Tibial artery (tissue), 4 donors: ENCODE measurements around the gene RNF38.
"Not testable (repeated sequence)": the region's sequence is repeated elsewhere in the genome, so short reads cannot be mapped to it uniquely, and the experiment has no call there.

Experiments
- DNase-seq, 2 donors: peaks; one replicate each; pipeline ENCODE4 v3.0.0-alpha.2; 2019
- H3K27ac ChIP-seq, 2 donors: fragments of 200-600 bp; sonication (generic) in 1 of 2; 1 replicate in 1 of 2; 2 replicates in 1 of 2; pipeline ENCODE4 v1.5.1; 2018 to 2019; ENCODE audit warnings: mild to moderate bottlenecking in 1 of 2
- H3K27me3 ChIP-seq, 2 donors: fragments of 200-600 bp; sonication (generic) in 1 of 2; one replicate each; pipeline versions ENCODE4 v1.5.1 to v1.6.0; 2016 to 2019
- H3K36me3 ChIP-seq, 3 donors: fragments of 200-600 bp; sonication (generic) in 2 of 3; one replicate each; pipeline ENCODE4 v1.5.1; 2016 to 2019; ENCODE audit warnings: mild to moderate bottlenecking in 2 of 3
- H3K4me1 ChIP-seq, 4 donors: fragments of 200-600 bp; sonication (generic) in 2 of 4; 1 replicate in 3 of 4; 2 replicates in 1 of 4; pipeline ENCODE4 v1.5.1; 2016 to 2019
- H3K4me3 ChIP-seq, 2 donors: fragments of 200-600 bp; sonication (generic) in 1 of 2; 1 replicate in 1 of 2; 2 replicates in 1 of 2; pipeline ENCODE4 v1.5.1; 2018 to 2019; ENCODE audit warnings: mild to moderate bottlenecking in 2 of 2
- H3K9me3 ChIP-seq, 3 donors: fragments of 200-600 bp; sonication (generic) in 1 of 3; one replicate each; pipeline ENCODE4 v1.5.1; 2016 to 2019
- CTCF ChIP-seq, 2 experiments: fragments of 200-600 bp in 1 of 2; fragments of 450-650 bp in 1 of 2; IDR thresholded peaks; one replicate each; pipeline ENCODE4 v1.5.1; 2017 to 2019; ENCODE audit warnings: antibody characterized with exemption in 2 of 2, mild to moderate bottlenecking in 1 of 2, moderate library complexity in 1 of 2
- intact Hi-C: fragments of 100-400 bp; cut with DNase I; formaldehyde crosslinking; loops from one replicate; pipeline ENCODE4 v1.15.0; 2023; ENCODE audit warnings: low total_unique reads

The RNF38 gene

GRCh38 chr9:36399980-36400331 is at the start of gene RNF38:
Gene RNF38 (minus strand): TSS chr9:36400269. CDS start chr9:36400108, 161 bp downstream.
- intact Hi-C loops, result loop anchor here (5.0 kb wide), 1 partner anchor 87 kb away; no protein-coding TSS in a partner anchor

GRCh38 chr9:36448555-36448954 is 48.5 kb upstream of the RNF38 start:
- H3K27me3 ChIP-seq, H3K4me3 ChIP-seq, DNase-seq, H3K27ac ChIP-seq, H3K36me3 ChIP-seq, intact Hi-C loops, H3K9me3 ChIP-seq, H3K4me1 ChIP-seq: not testable (repeated sequence)

More at GRCh38 chr9:36399980-36400331, at the start of gene RNF38:
- peaks cover 0 to 26% (median 14%) of the 10 kb centered on the region in 4 donors for H3K4me1 ChIP-seq
- no peak for DNase-seq
- H3K27ac ChIP-seq, result peak within 1 kb of the TSS; percentile 85 to 86
- H3K9me3 ChIP-seq, result no peaks in the 10 kb centered on the region
- no peaks in the 10 kb centered on the region for H3K27me3 ChIP-seq
- no peaks in the 10 kb centered on the region for H3K36me3 ChIP-seq
- H3K4me3 ChIP-seq, result peak within 1 kb of the TSS; percentile 71 to 73
- no peak for TF ChIP-seq CTCF (IDR thresholded peaks at IDR 0.05)

GRCh38 chr9:36448017-36448416 is 47.9 kb upstream of the RNF38 start:
- TF ChIP-seq CTCF (IDR thresholded peaks at IDR 0.05), result no peak
- H3K4me1 ChIP-seq, result peaks cover 0 to 9% (median 4%) of the 10 kb centered on the region in 4 donors
- H3K9me3 ChIP-seq, result no peaks in the 10 kb centered on the region
- intact Hi-C loops, result no loop called here
- no peaks in the 10 kb centered on the region for H3K27me3 ChIP-seq
- H3K4me3 ChIP-seq, result no peak overlapping the region
- peaks cover 0 to 7% (median 0%) of the 10 kb centered on the region in 3 donors for H3K36me3 ChIP-seq
- no peak for DNase-seq
- no peak overlapping the region for H3K27ac ChIP-seq

DNA sequence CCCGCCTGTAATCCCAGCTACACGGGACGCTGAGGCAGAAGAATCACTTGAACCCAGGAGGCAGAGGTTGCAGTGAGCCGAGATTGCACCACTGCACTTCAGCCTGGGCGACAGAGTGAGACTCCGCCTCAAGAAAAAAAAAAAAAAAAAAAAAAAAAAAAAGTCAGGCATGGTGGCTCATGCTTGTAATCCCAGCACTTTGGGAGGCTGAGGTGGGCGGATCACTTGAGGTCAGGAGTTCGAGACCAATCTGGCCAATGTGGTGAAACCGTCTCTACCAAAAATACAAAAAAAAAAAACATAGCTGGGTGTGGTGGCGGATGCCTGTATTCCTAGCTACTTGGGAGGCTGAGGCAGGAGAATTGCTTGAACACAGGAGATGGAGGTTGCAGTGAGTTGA is 46.6 kb upstream of the RNF38 start:
- H3K4me3 ChIP-seq, H3K4me1 ChIP-seq, DNase-seq, H3K9me3 ChIP-seq, H3K27me3 ChIP-seq, H3K27ac ChIP-seq, H3K36me3 ChIP-seq, intact Hi-C loops: not testable (repeated sequence)

GRCh38 chr9:36445800-36446361 is 45.8 kb upstream of the RNF38 start:
- Histone ChIP-seq H3K27ac (no peak overlapping the region), H3K4me1 (peaks cover 0 to 9% (median 3%) of the 10 kb centered on the region in 4 donors), H3K4me3 (no peak overlapping the region), H3K27me3 (no peaks in the 10 kb centered on the region), H3K36me3 (peaks cover 0 to 7% (median 0%) of the 10 kb centered on the region in 3 donors), H3K9me3 (no peaks in the 10 kb centered on the region)
- DNase-seq, result no peak
- TF ChIP-seq CTCF (IDR thresholded peaks at IDR 0.05), result no peak
- intact Hi-C loops, result no loop called here

DNA sequence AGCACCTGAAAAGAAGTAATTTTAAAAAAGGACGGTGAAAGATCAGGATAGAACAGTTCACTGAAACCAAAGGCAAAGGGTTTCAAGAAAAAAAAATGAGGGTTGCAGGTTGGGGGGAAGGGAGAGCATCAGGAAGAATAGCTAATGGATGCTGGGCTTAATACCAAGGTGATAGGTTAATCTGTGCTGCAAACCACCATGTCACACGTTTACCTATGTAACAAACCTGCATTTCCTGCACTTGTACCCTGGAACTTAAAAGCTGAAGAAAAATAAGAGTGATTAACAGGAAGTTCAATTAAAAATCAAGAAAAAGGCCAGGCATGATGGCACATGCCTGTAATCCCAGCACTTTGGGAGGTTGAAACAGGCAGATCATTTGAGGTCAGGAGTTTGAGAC is 44.1 kb upstream of the RNF38 start:
- Histone ChIP-seq H3K36me3 (peaks cover 0 to 7% (median 0%) of the 10 kb centered on the region in 3 donors), H3K27me3 (no peaks in the 10 kb centered on the region), H3K4me1 (peaks cover 0 to 9% (median 0%) of the 10 kb centered on the region in 4 donors), H3K4me3 (no peak overlapping the region), H3K9me3 (no peaks in the 10 kb centered on the region), H3K27ac (no peak overlapping the region)
- DNase-seq, result no peak
- TF ChIP-seq CTCF (IDR thresholded peaks at IDR 0.05), result no peak
- intact Hi-C loops, result no loop called here

- peaks cover 0 to 7% (median 0%) of the 10 kb centered on the region in 3 donors for H3K36me3 ChIP-seq
- H3K4me1 ChIP-seq, result peaks cover 0 to 3% (median 0%) of the 10 kb centered on the region in 4 donors
- H3K9me3 ChIP-seq, result no peaks in the 10 kb centered on the region
- no peak for DNase-seq
- intact Hi-C loops, result no loop called here
- no peak for TF ChIP-seq CTCF (IDR thresholded peaks at IDR 0.05)
- H3K27ac ChIP-seq, result no peak overlapping the region
- H3K27me3 ChIP-seq, result no peaks in the 10 kb centered on the region
- H3K4me3 ChIP-seq, result no peak overlapping the region
Observed at GRCh38 chr9:36443581-36443980, 43.5 kb upstream of the RNF38 start.
